ENCODE measurements around the gene LAS1L. TPM values are rescaled to one million over a fixed set of nuclear protein-coding genes. Genes with fewer than 3 reads are reported as not detected.

The LAS1L gene
- polyA plus RNA-seq (40.0 and 43.4 TPM in 2 replicates), polyA minus RNA-seq (15.3 and 17.6 TPM in 2 replicates)

GRCh38 chrX:65534450-65535292 is at the start of gene LAS1L:
TSS of gene LAS1L (minus strand) at chrX:65534787. CDS start at chrX:65534715, 72 bp downstream.
- no peaks in the 10 kb centered on the region for H3F3A ChIP-seq (ENCODE audit: insufficient read depth, low read length, poor library complexity, severe bottlenecking)
- H2AFZ ChIP-seq (ENCODE audit: low read depth, low read length): peak within 1 kb of the TSS; percentile 65
- H4K20me1 ChIP-seq (ENCODE audit: insufficient read depth): no peaks in the 10 kb centered on the region
- peak within 1 kb of the TSS; percentile 84 for H3K4me3 ChIP-seq (ENCODE audit: low read length)
- no peaks in the 10 kb centered on the region for H3K27me3 ChIP-seq (ENCODE audit: insufficient read depth, low read depth, low read length)
- no peaks in the 10 kb centered on the region for H3K9me2 ChIP-seq (ENCODE audit: insufficient read depth, low read length)
- TF ChIP-seq EZH2 (IDR thresholded peaks at IDR 0.05; ENCODE audit: borderline replicate concordance, insufficient read depth, low read length, poor library complexity, severe bottlenecking) (no peak), SMC3 (conservative IDR thresholded peaks at IDR 0.05; ENCODE audit: poor library complexity) (no peak), EP300 (conservative IDR thresholded peaks at IDR 0.05; ENCODE audit: poor library complexity, severe bottlenecking) (peak; percentile 38), MXI1 (conservative IDR thresholded peaks at IDR 0.05; ENCODE audit: poor library complexity, severe bottlenecking) (peak; percentile 90), POLR2AphosphoS5 (IDR thresholded peaks at IDR 0.05) (peak; percentile 78), TAF1 (IDR thresholded peaks at IDR 0.05; ENCODE audit: low read depth) (peak; percentile 73), CTCF (IDR thresholded peaks at IDR 0.05; ENCODE audit: poor library complexity, severe bottlenecking) (peak; percentile 11), REST (IDR thresholded peaks at IDR 0.05; ENCODE audit: borderline replicate concordance) (no peak), RAD21 (conservative IDR thresholded peaks at IDR 0.05) (no peak)
- H3K36me3 ChIP-seq (ENCODE audit: insufficient read depth, low read length): no peaks in the 10 kb centered on the region
- H3K4me2 ChIP-seq (ENCODE audit: low read length): peak within 1 kb of the TSS; percentile 68
- peaks cover 9% of the 10 kb centered on the region for H3K79me2 ChIP-seq (replicated peaks; ENCODE audit: insufficient read depth, low read length)
- no peaks in the 10 kb centered on the region for H3K9me3 ChIP-seq (ENCODE audit: low read length)
- peak within 1 kb of the TSS; percentile 64 for H3K27ac ChIP-seq (ENCODE audit: low read length)
- peak within 1 kb of the TSS; percentile 62 for H3K9ac ChIP-seq (ENCODE audit: low read length)

- H3F3A ChIP-seq (ENCODE audit: insufficient read depth, low read length, poor library complexity, severe bottlenecking): no peaks in the 10 kb centered on the region
- H4K20me1 ChIP-seq (ENCODE audit: insufficient read depth): no peaks in the 10 kb centered on the region
- no peaks in the 10 kb centered on the region for H3K9me2 ChIP-seq (ENCODE audit: insufficient read depth, low read length)
- no peak overlapping the region for H3K4me3 ChIP-seq (ENCODE audit: low read length)
- no peak for TF ChIP-seq RAD21 (conservative IDR thresholded peaks at IDR 0.05)
- no peak for TF ChIP-seq EP300 (conservative IDR thresholded peaks at IDR 0.05; ENCODE audit: poor library complexity, severe bottlenecking)
- H3K36me3 ChIP-seq (ENCODE audit: insufficient read depth, low read length): no peaks in the 10 kb centered on the region
- H3K4me2 ChIP-seq (ENCODE audit: low read length): no peak overlapping the region
- H3K9me3 ChIP-seq (ENCODE audit: low read length): no peaks in the 10 kb centered on the region
- no peaks in the 10 kb centered on the region for H3K27me3 ChIP-seq (ENCODE audit: insufficient read depth, low read depth, low read length)
- no peak overlapping the region for H3K27ac ChIP-seq (ENCODE audit: low read length)
- no peaks in the 10 kb centered on the region for H3K79me2 ChIP-seq (replicated peaks; ENCODE audit: insufficient read depth, low read length)
- H3K9ac ChIP-seq (ENCODE audit: low read length): no peak overlapping the region
- H2AFZ ChIP-seq (ENCODE audit: low read depth, low read length): no peak overlapping the region
Observed at GRCh38 chrX:65582450-65583082, 48.0 kb upstream of the LAS1L start.

All from neural cell (in vitro differentiated cells).